ENCODE results near the gene HSPA12B.

- no peak for TF ChIP-seq CTCF (IDR thresholded peaks at IDR 0.05)
- no peak for TF ChIP-seq POLR2A (IDR thresholded peaks at IDR 0.05)
These were observed 29.7 kb upstream of the HSPA12B start for GRCh38 chr20:3702611-3703391.

Measured in heart left ventricle (tissue), 13 donors.